ENCODE data around the gene BAG1. TPM values are rescaled to one million over a fixed set of nuclear protein-coding genes. Genes with fewer than 3 reads are reported as not detected.
A peak's percentile ranks its signal among the peaks of the same experiment; 100 is the strongest.

The BAG1 gene
- total and polyA plus RNA-seq, 2 donors from 2014 or later = 134 to 268 TPM

- Histone ChIP-seq H3K27ac (ENCODE audit: low read depth in 2 of 2, low read length in 2 of 2) (no peak overlapping the region), H3K4me3 (ENCODE audit: low read length in 3 of 3) (no peak overlapping the region), H3K27me3 (ENCODE audit: control insufficient read depth, insufficient read depth, low read length) (no peaks in the 10 kb centered on the region), H3K9me3 (ENCODE audit: control insufficient read depth in 2 of 3, insufficient read depth in 1 of 3, low read length in 3 of 3) (no peaks in the 10 kb centered on the region), H3K36me3 (ENCODE audit: control insufficient read depth in 2 of 3, insufficient read depth in 3 of 3, low read length in 3 of 3) (peaks cover 22 to 62% (median 42%) of the 10 kb centered on the region in 3 donors), H3K9ac (ENCODE audit: low read length in 3 of 3) (no peak overlapping the region), H3K4me1 (ENCODE audit: control insufficient read depth in 2 of 3, insufficient read depth in 2 of 3, low read depth in 1 of 3, low read length in 3 of 3) (no peaks in the 10 kb centered on the region)
- FAIRE-seq (no peak), DNase-seq (no peak)
- TF ChIP-seq CTCF (IDR thresholded peaks at IDR 0.05; ENCODE audit: borderline replicate concordance, extremely low read depth, insufficient read depth) = no peak
- intact Hi-C loops (cut with DNase I) = no loop called here
Measured at GRCh38 chr9:33304362-33304761, 39.9 kb upstream of the BAG1 start.

DNA sequence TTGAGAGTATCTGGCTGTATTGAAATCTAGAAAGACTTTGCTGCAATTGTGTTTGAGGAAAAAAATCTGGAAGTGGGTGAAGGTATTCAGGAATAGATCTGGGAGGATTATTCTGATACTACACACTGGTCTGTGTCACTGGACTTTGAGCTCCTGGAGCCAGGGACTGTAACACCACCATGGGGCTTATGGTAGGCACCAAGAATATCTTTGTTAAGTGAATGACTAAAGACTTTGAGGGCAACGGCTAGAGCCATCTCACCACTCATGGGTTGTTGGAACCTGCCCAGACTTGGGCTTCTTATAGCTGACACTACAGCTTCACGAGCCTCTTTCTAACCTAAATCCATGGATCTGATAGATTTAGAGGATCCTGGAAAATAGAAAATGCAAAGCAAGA is 36.0 kb upstream of the BAG1 start:
- H3K9ac ChIP-seq (ENCODE audit: low read length in 3 of 3) = no peak overlapping the region
- intact Hi-C loops (cut with DNase I) = no loop called here
- H3K4me1 ChIP-seq (ENCODE audit: control insufficient read depth in 2 of 3, insufficient read depth in 2 of 3, low read depth in 1 of 3, low read length in 3 of 3) = peaks cover 0 to 11% (median 10%) of the 10 kb centered on the region in 3 donors
- DNase-seq = no peak
- no peak overlapping the region for H3K4me3 ChIP-seq (ENCODE audit: low read length in 3 of 3)
- no peak overlapping the region for H3K27ac ChIP-seq (ENCODE audit: low read depth in 2 of 2, low read length in 2 of 2)
- H3K9me3 ChIP-seq (ENCODE audit: control insufficient read depth in 2 of 3, insufficient read depth in 1 of 3, low read length in 3 of 3) = no peaks in the 10 kb centered on the region
- no peak for TF ChIP-seq CTCF (IDR thresholded peaks at IDR 0.05; ENCODE audit: borderline replicate concordance, extremely low read depth, insufficient read depth)
- H3K27me3 ChIP-seq (ENCODE audit: control insufficient read depth, insufficient read depth, low read length) = no peaks in the 10 kb centered on the region
- H3K36me3 ChIP-seq (ENCODE audit: control insufficient read depth in 2 of 3, insufficient read depth in 3 of 3, low read length in 3 of 3) = peaks cover 18 to 63% (median 43%) of the 10 kb centered on the region in 3 donors
- FAIRE-seq = no peak

DNA sequence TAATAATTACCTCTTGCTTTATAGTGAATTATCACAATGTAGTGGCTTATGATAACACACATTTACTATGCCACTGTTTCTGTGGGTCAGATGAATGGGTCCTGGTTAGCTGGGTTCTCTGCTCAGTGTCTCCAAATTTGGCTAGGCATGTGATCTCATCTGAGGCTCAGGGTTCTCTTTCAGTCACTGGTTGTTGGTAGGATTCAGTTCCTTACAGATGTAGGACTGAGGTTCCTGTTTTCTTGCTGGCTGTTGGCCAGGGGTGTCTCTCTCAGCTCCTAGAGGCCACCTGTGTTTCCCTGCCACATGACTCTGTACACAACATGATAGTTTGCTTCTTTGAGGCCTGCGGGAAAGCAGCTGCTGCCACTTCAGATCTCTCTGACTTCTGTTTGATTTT is 32.9 kb upstream of the BAG1 start:
- intact Hi-C loops (cut with DNase I) = no loop called here
- H3K36me3 ChIP-seq (ENCODE audit: control insufficient read depth in 2 of 3, insufficient read depth in 3 of 3, low read length in 3 of 3) = peaks cover 11 to 46% (median 29%) of the 10 kb centered on the region in 3 donors
- H3K27me3 ChIP-seq (ENCODE audit: control insufficient read depth, insufficient read depth, low read length) = no peaks in the 10 kb centered on the region
- DNase-seq = peak in 1 of 5 donors; percentile 5
- H3K9ac ChIP-seq (ENCODE audit: low read length in 3 of 3) = no peak overlapping the region
- no peak for TF ChIP-seq CTCF (IDR thresholded peaks at IDR 0.05; ENCODE audit: borderline replicate concordance, extremely low read depth, insufficient read depth)
- no peak overlapping the region for H3K4me3 ChIP-seq (ENCODE audit: low read length in 3 of 3)
- H3K27ac ChIP-seq (ENCODE audit: low read depth in 2 of 2, low read length in 2 of 2) = no peak overlapping the region
- H3K9me3 ChIP-seq (ENCODE audit: control insufficient read depth in 2 of 3, insufficient read depth in 1 of 3, low read length in 3 of 3) = no peaks in the 10 kb centered on the region
- no peak for FAIRE-seq
- peaks cover 0 to 13% (median 12%) of the 10 kb centered on the region in 3 donors for H3K4me1 ChIP-seq (ENCODE audit: control insufficient read depth in 2 of 3, insufficient read depth in 2 of 3, low read depth in 1 of 3, low read length in 3 of 3)

GRCh38 chr9:33295571-33295970 is 31.1 kb upstream of the BAG1 start:
- intact Hi-C loops (cut with DNase I) = no loop called here
- Histone ChIP-seq H3K36me3 (ENCODE audit: control insufficient read depth in 2 of 3, insufficient read depth in 3 of 3, low read length in 3 of 3) (peaks cover 9 to 39% (median 27%) of the 10 kb centered on the region in 3 donors), H3K4me3 (ENCODE audit: low read length in 3 of 3) (no peak overlapping the region), H3K27me3 (ENCODE audit: control insufficient read depth, insufficient read depth, low read length) (no peaks in the 10 kb centered on the region), H3K27ac (ENCODE audit: low read depth in 2 of 2, low read length in 2 of 2) (no peak overlapping the region), H3K4me1 (ENCODE audit: control insufficient read depth in 2 of 3, insufficient read depth in 2 of 3, low read depth in 1 of 3, low read length in 3 of 3) (peaks cover 0 to 26% (median 24%) of the 10 kb centered on the region in 3 donors), H3K9me3 (ENCODE audit: control insufficient read depth in 2 of 3, insufficient read depth in 1 of 3, low read length in 3 of 3) (no peaks in the 10 kb centered on the region), H3K9ac (ENCODE audit: low read length in 3 of 3) (no peak overlapping the region)
- DNase-seq (no peak), FAIRE-seq (no peak)
- TF ChIP-seq CTCF (IDR thresholded peaks at IDR 0.05; ENCODE audit: borderline replicate concordance, extremely low read depth, insufficient read depth) = no peak

All from kidney (tissue), 14 donors.